SK-N-SH treated with all-trans-retinoic acid at 6 μM for 48 hours (cell line): Measurements from ENCODE around the gene TBC1D22B.

Experiments used
- CSDC2 ChIP-seq: fragments of 250-450 bp; sonication (Bioruptor Pico); IDR thresholded peaks from 2 replicates; pipeline ENCODE4 v1.5.0; 2020; ENCODE audit warnings: mild to moderate bottlenecking, moderate library complexity
- ESRRG ChIP-seq: fragments of 250-450 bp; sonication (Bioruptor Pico); IDR thresholded peaks from 2 replicates; pipeline ENCODE4 v1.6.1; 2021; ENCODE audit warnings: mild to moderate bottlenecking
- RARB ChIP-seq: fragments of 250-450 bp; sonication (Bioruptor Pico); IDR thresholded peaks from 2 replicates; pipeline ENCODE4 v1.8.0; 2021; ENCODE audit warnings: mild to moderate bottlenecking, moderate library complexity
- ZFP3 ChIP-seq: fragments of 250-450 bp; sonication (Bioruptor Pico); IDR thresholded peaks from 2 replicates; pipeline ENCODE4 v1.5.0; 2020; ENCODE audit warnings: mild to moderate bottlenecking, moderate library complexity
- ZFP30 ChIP-seq: fragments of 450-650 bp; formaldehyde crosslinking; IDR thresholded peaks from 2 replicates; pipeline ENCODE4 v1.5.0; 2022; ENCODE audit warnings: mild to moderate bottlenecking, moderate library complexity
- ZNF565 ChIP-seq: fragments of 450-650 bp; formaldehyde crosslinking; conservative IDR thresholded peaks from 2 replicates; pipeline ENCODE4 v1.5.0; 2020; ENCODE audit warnings: low read depth, mild to moderate bottlenecking, moderate library complexity
- ZNF70 ChIP-seq: fragments of 450-650 bp; formaldehyde crosslinking; IDR thresholded peaks from 2 replicates; pipeline ENCODE4 v1.5.0; 2020; ENCODE audit warnings: mild to moderate bottlenecking, moderate library complexity
- TF ChIP-seq, protein P1 (sequence below): fragments of 250-450 bp; sonication (Bioruptor Pico); IDR thresholded peaks from 2 replicates; pipeline ENCODE4 v1.5.1; 2021; ENCODE audit warnings: mild to moderate bottlenecking, moderate library complexity
- TF ChIP-seq, protein P2 (sequence below): fragments of 250-450 bp; sonication (Bioruptor Pico); IDR thresholded peaks from 2 replicates; pipeline ENCODE4 v1.8.0; 2020; ENCODE audit warnings: mild to moderate bottlenecking, moderate library complexity, borderline replicate concordance

DNA sequence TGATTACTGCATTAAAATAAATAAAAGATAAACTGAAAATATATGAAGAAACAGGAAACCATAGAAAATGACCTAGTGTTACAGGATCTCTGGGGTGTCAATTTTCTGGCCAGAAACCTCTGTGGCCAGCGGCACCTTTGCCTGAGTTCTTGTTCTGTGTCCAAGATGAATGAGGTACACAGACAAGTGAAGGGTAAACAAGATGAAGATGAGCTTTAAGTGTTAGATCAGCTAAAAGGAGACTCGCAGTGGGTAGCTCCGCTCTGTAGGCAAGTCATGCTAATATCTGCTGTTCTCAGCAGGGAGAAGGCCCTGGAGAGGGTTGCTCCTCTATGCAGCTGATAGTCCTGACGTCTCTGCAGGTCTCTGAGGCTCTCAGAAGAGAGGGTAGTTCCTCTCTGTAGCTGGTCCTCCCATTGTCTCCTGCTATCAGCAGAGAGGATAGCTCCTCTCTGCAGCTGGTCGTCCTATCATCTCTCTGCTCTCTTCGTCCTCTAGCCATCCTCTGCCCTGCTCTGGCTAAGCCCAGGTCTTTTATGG is 35.9 kb upstream of the TBC1D22B start:
- TF ChIP-seq, protein P1, sequence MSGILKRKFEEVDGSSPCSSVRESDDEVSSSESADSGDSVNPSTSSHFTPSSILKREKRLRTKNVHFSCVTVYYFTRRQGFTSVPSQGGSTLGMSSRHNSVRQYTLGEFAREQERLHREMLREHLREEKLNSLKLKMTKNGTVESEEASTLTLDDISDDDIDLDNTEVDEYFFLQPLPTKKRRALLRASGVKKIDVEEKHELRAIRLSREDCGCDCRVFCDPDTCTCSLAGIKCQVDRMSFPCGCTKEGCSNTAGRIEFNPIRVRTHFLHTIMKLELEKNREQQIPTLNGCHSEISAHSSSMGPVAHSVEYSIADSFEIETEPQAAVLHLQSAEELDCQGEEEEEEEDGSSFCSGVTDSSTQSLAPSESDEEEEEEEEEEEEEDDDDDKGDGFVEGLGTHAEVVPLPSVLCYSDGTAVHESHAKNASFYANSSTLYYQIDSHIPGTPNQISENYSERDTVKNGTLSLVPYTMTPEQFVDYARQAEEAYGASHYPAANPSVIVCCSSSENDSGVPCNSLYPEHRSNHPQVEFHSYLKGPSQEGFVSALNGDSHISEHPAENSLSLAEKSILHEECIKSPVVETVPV (CRISPR knock-in tag), result no peak
- no peak for TF ChIP-seq ZFP30 (CRISPR knock-in tag)
- no peak for TF ChIP-seq ZFP3 (CRISPR knock-in tag)
- TF ChIP-seq RARB (CRISPR knock-in tag), result no peak
- TF ChIP-seq CSDC2 (CRISPR knock-in tag), result no peak
- TF ChIP-seq, protein P2, sequence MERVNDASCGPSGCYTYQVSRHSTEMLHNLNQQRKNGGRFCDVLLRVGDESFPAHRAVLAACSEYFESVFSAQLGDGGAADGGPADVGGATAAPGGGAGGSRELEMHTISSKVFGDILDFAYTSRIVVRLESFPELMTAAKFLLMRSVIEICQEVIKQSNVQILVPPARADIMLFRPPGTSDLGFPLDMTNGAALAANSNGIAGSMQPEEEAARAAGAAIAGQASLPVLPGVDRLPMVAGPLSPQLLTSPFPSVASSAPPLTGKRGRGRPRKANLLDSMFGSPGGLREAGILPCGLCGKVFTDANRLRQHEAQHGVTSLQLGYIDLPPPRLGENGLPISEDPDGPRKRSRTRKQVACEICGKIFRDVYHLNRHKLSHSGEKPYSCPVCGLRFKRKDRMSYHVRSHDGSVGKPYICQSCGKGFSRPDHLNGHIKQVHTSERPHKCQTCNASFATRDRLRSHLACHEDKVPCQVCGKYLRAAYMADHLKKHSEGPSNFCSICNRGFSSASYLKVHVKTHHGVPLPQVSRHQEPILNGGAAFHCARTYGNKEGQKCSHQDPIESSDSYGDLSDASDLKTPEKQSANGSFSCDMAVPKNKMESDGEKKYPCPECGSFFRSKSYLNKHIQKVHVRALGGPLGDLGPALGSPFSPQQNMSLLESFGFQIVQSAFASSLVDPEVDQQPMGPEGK, result no peak
- no peak for TF ChIP-seq ESRRG (CRISPR knock-in tag)
- TF ChIP-seq ZNF70, result no peak
- no peak for TF ChIP-seq ZNF565
